ENCODE results near the gene KCTD6. TPM values are rescaled to one million over a fixed set of nuclear protein-coding genes. Genes with fewer than 3 reads are reported as not detected.

KCTD6 gene
- total and polyA plus RNA-seq, 2 experiments from 2014 or later, result 28.3 to 34.6 TPM

- TF ChIP-seq POLR2AphosphoS5 (IDR thresholded peaks at IDR 0.05; ENCODE audit: low read depth) (no peak), NANOG (IDR thresholded peaks at IDR 0.05; ENCODE audit: borderline replicate concordance) (no peak), CREB1 (CRISPR knock-in tag; IDR thresholded peaks at IDR 0.05; ENCODE audit: low read depth) (no peak)
Measured at GRCh38 chr3:58492494-58492905, 604 bp downstream of the KCTD6 start (continued).

- Histone ChIP-seq H3K79me2 (replicated peaks; ENCODE audit: insufficient read depth) (peaks cover 68% of the 10 kb centered on the region), H3K4me3 (peak overlapping the region; percentile 92), H4K20me1 (replicated peaks; ENCODE audit: insufficient read depth) (peaks cover 12% of the 10 kb centered on the region; the same call in 1 of the 2 replicates), H2AFZ (no peak overlapping the region), H3K27me3 (ENCODE audit: insufficient read depth) (no peaks in the 10 kb centered on the region), H3K4me1 (ENCODE audit: insufficient read depth) (peaks cover 54% of the 10 kb centered on the region), H3K9me2 (ENCODE audit: insufficient read depth) (no peaks in the 10 kb centered on the region), H3K27ac (ENCODE audit: low read depth) (no peak overlapping the region), H3K36me3 (ENCODE audit: insufficient read depth) (no peaks in the 10 kb centered on the region), H3K4me2 (peak overlapping the region; percentile 95), H3F3A (replicated peaks; ENCODE audit: low read depth) (no peaks in the 10 kb centered on the region)
- TF ChIP-seq REST (IDR thresholded peaks at IDR 0.05; ENCODE audit: unreplicated experiment) (no peak), CTCF (conservative IDR thresholded peaks at IDR 0.05; ENCODE audit: low read depth in 2 of 2) (0 out of 4 replicates have a peak, but pooled peaks of 1 of the 2 experiments have one; percentile 8), EZH2phosphoT487 (IDR thresholded peaks at IDR 0.05; ENCODE audit: unreplicated experiment) (no peak), JUNB (IDR thresholded peaks at IDR 0.05; ENCODE audit: unreplicated experiment) (no peak)
- DNase-seq (ENCODE audit: low spot score) (no peak), ATAC-seq (no peak)
- Mint-ChIP-seq H3K27ac (no peak overlapping the region), H3K36me3 (ENCODE audit: low read depth) (peaks cover 6% of the 10 kb centered on the region), H3K27me3 (ENCODE audit: insufficient read depth, low read depth, poor library complexity) (peaks cover 2% of the 10 kb centered on the region), H3K4me3 (peak overlapping the region; percentile 89), H3K9me3 (no peaks in the 10 kb centered on the region; the same call in 2 of the 3 replicates), H3K4me1 (peaks cover 63% of the 10 kb centered on the region)
Measured at GRCh38 chr3:58494107-58494506, 2.2 kb downstream of the KCTD6 start.

GRCh38 chr3:58495101-58495500, 3.2 kb downstream of the KCTD6 start:
- ATAC-seq, result no peak
- H3K4me3 ChIP-seq, result no peak overlapping the region
- Mint-ChIP-seq H3K9me3 (no peaks in the 10 kb centered on the region; the same call in 2 of the 3 replicates), H3K27ac (no peak overlapping the region), H3K4me3 (peak overlapping the region; percentile 35; the same call in 1 of the 3 replicates), H3K27me3 (ENCODE audit: insufficient read depth, low read depth, poor library complexity) (peaks cover 2% of the 10 kb centered on the region), H3K4me1 (peaks cover 64% of the 10 kb centered on the region), H3K36me3 (ENCODE audit: low read depth) (peaks cover 12% of the 10 kb centered on the region)
- no peak for DNase-seq (ENCODE audit: low spot score)
- H3F3A ChIP-seq (replicated peaks; ENCODE audit: low read depth), result no peaks in the 10 kb centered on the region
- no peaks in the 10 kb centered on the region for H3K27me3 ChIP-seq (ENCODE audit: insufficient read depth)
- no peaks in the 10 kb centered on the region for H3K9me2 ChIP-seq (ENCODE audit: insufficient read depth)
- H4K20me1 ChIP-seq (replicated peaks; ENCODE audit: insufficient read depth), result peaks cover 12% of the 10 kb centered on the region; the same call in 1 of the 2 replicates
- H2AFZ ChIP-seq, result no peak overlapping the region
- no peak overlapping the region for H3K27ac ChIP-seq (ENCODE audit: low read depth)
- H3K36me3 ChIP-seq (ENCODE audit: insufficient read depth), result no peaks in the 10 kb centered on the region
- peak overlapping the region; percentile 95; the same call in 1 of the 2 replicates for H3K4me2 ChIP-seq
- peaks cover 78% of the 10 kb centered on the region for H3K79me2 ChIP-seq (replicated peaks; ENCODE audit: insufficient read depth)
- H3K4me1 ChIP-seq (ENCODE audit: insufficient read depth), result peaks cover 54% of the 10 kb centered on the region
- TF ChIP-seq NANOG (IDR thresholded peaks at IDR 0.05; ENCODE audit: borderline replicate concordance) (no peak), POLR2AphosphoS5 (IDR thresholded peaks at IDR 0.05; ENCODE audit: low read depth) (no peak), STAT1 (IDR thresholded peaks at IDR 0.05; ENCODE audit: unreplicated experiment) (no peak), JUNB (IDR thresholded peaks at IDR 0.05; ENCODE audit: unreplicated experiment) (no peak), EZH2 (IDR thresholded peaks at IDR 0.05; ENCODE audit: low read depth, unreplicated experiment) (no peak), REST (IDR thresholded peaks at IDR 0.05; ENCODE audit: unreplicated experiment) (no peak), CREB1 (CRISPR knock-in tag; IDR thresholded peaks at IDR 0.05; ENCODE audit: low read depth) (no peak), CTCF (conservative IDR thresholded peaks at IDR 0.05; ENCODE audit: low read depth in 2 of 2) (no peak)
